ENCODE results near the gene DLG5. TPM values are rescaled to one million over a fixed set of nuclear protein-coding genes. Genes with fewer than 3 reads are reported as not detected.

Gene DLG5
- total RNA-seq, 1 experiment from 2014 or later = 51.0 TPM

GRCh38 chr10:77873536-77874380 lies 52.8 kb downstream of the DLG5 start:
- TSS peak; percentile 58 for BruUV-seq (replicated peaks)
- intact Hi-C loops (cut with micrococcal nuclease; ENCODE audit: unreplicated experiment) = no loop called here
- H3K27ac Mint-ChIP-seq (ENCODE audit: unreplicated experiment) = peak overlapping the region; percentile 78

GRCh38 chr10:77872947-77873535 lies 53.5 kb downstream of the DLG5 start:
- CTCF ChIA-PET = interaction anchor here (0.6 to 2.0 kb wide), 10 partner anchors 12 to 141 kb away, joined by 3 to 10 read pairs (median 4); partner anchors contain the start of gene DLG5
- Mint-ChIP-seq H3K9me3 (ENCODE audit: low read depth, unreplicated experiment) (no peaks in the 10 kb centered on the region), H3K27me3 (ENCODE audit: unreplicated experiment) (no peaks in the 10 kb centered on the region), H3K36me3 (ENCODE audit: insufficient read depth, unreplicated experiment) (peaks cover 7% of the 10 kb centered on the region), H3K4me1 (ENCODE audit: low read depth, unreplicated experiment) (peaks cover 27% of the 10 kb centered on the region), H3K4me3 (ENCODE audit: low read depth, unreplicated experiment) (peak overlapping the region; percentile 13), H3K27ac (ENCODE audit: unreplicated experiment) (peak overlapping the region; percentile 78)
- intact Hi-C loops (cut with micrococcal nuclease; ENCODE audit: unreplicated experiment) = no loop called here
- BruUV-seq (replicated peaks) = TSS peak; percentile 57
- DNase-seq = no peak
- no peak for TF ChIP-seq CTCF (IDR thresholded peaks at IDR 0.05; ENCODE audit: unreplicated experiment)

More at GRCh38 chr10:77873536-77874380, 52.8 kb downstream of the DLG5 start:
- CTCF ChIA-PET = interaction anchor here (0.6 to 2.0 kb wide), 12 partner anchors 13 to 140 kb away, joined by 3 to 10 read pairs (median 4); partner anchors contain the start of gene DLG5
- Mint-ChIP-seq H3K36me3 (ENCODE audit: insufficient read depth, unreplicated experiment) (peaks cover 7% of the 10 kb centered on the region), H3K4me3 (ENCODE audit: low read depth, unreplicated experiment) (no peak overlapping the region), H3K4me1 (ENCODE audit: low read depth, unreplicated experiment) (peaks cover 27% of the 10 kb centered on the region), H3K27me3 (ENCODE audit: unreplicated experiment) (no peaks in the 10 kb centered on the region), H3K9me3 (ENCODE audit: low read depth, unreplicated experiment) (no peaks in the 10 kb centered on the region)
- TF ChIP-seq CTCF (IDR thresholded peaks at IDR 0.05; ENCODE audit: unreplicated experiment) = no peak
- DNase-seq = peak; percentile 89

GRCh38 chr10:77872151-77872946 lies 54.2 kb downstream of the DLG5 start:
- no TSS peak for BruUV-seq (replicated peaks)
- no peak for DNase-seq
- CTCF ChIA-PET = interaction anchor here (1.6 kb wide), 1 partner anchor 27 kb away, joined by 4 read pairs; no protein-coding TSS in a partner anchor
- no peaks in the 10 kb centered on the region for H3K27me3 Mint-ChIP-seq (ENCODE audit: unreplicated experiment)
- H3K36me3 Mint-ChIP-seq (ENCODE audit: insufficient read depth, unreplicated experiment) = peaks cover 7% of the 10 kb centered on the region
- H3K4me1 Mint-ChIP-seq (ENCODE audit: low read depth, unreplicated experiment) = peaks cover 27% of the 10 kb centered on the region
- TF ChIP-seq CTCF (IDR thresholded peaks at IDR 0.05; ENCODE audit: unreplicated experiment) = no peak
- intact Hi-C loops (cut with micrococcal nuclease; ENCODE audit: unreplicated experiment) = no loop called here
- H3K4me3 Mint-ChIP-seq (ENCODE audit: low read depth, unreplicated experiment) = peak overlapping the region; percentile 13
- H3K27ac Mint-ChIP-seq (ENCODE audit: unreplicated experiment) = no peak overlapping the region
- H3K9me3 Mint-ChIP-seq (ENCODE audit: low read depth, unreplicated experiment) = no peaks in the 10 kb centered on the region

Measured in Calu3 (cell line).